Ishikawa (cell line): ENCODE measurements around the gene HNRNPL.
A peak's percentile ranks its signal among the peaks of the same experiment; 100 is the strongest.

Experiments
- CEBPB ChIP-seq: IDR thresholded peaks from 2 replicates; pipeline ENCODE4 v1.6.1; 2012
- CREB1 ChIP-seq: IDR thresholded peaks from 2 replicates; pipeline ENCODE4 v1.6.1; 2012; ENCODE audit warnings: low read depth
- EGR1 ChIP-seq: IDR thresholded peaks from 2 replicates; pipeline ENCODE4 v1.6.1; 2012
- EP300 ChIP-seq: IDR thresholded peaks from 2 replicates; pipeline ENCODE4 v1.6.1; 2012; ENCODE audit warnings: borderline replicate concordance
- FOXM1 ChIP-seq: IDR thresholded peaks from 2 replicates; pipeline ENCODE4 v1.6.1; 2012; ENCODE audit warnings: low read depth, borderline replicate concordance
- NFIC ChIP-seq: IDR thresholded peaks from 2 replicates; pipeline ENCODE4 v1.6.1; 2012
- RAD21 ChIP-seq: IDR thresholded peaks from 2 replicates; pipeline ENCODE4 v1.6.1; 2012; ENCODE audit warnings: low read depth
- TAF1 ChIP-seq: IDR thresholded peaks from 2 replicates; pipeline ENCODE4 v1.6.1; 2012; ENCODE audit warnings: low read depth, mild to moderate bottlenecking
- TCF12 ChIP-seq: IDR thresholded peaks from 2 replicates; pipeline ENCODE4 v1.6.1; 2012; ENCODE audit warnings: low read depth
- TEAD4 ChIP-seq: IDR thresholded peaks from 2 replicates; pipeline ENCODE4 v1.6.1; 2012
- YY1 ChIP-seq: IDR thresholded peaks from 2 replicates; pipeline ENCODE4 v1.6.1; 2012; ENCODE audit warnings: low read depth
- ZBTB7A ChIP-seq: IDR thresholded peaks from 2 replicates; pipeline ENCODE4 v1.6.1; 2012; ENCODE audit warnings: low read depth
- TF ChIP-seq, protein P1 (sequence below): IDR thresholded peaks from 2 replicates; pipeline ENCODE4 v1.6.1; 2012; ENCODE audit warnings: low read depth, mild to moderate bottlenecking
- TF ChIP-seq, protein P2 (sequence below): IDR thresholded peaks from 2 replicates; pipeline ENCODE4 v1.6.1; 2012
- TF ChIP-seq, protein P3 (sequence below): IDR thresholded peaks from 2 replicates; pipeline ENCODE4 v1.6.1; 2012

Gene HNRNPL

DNA sequence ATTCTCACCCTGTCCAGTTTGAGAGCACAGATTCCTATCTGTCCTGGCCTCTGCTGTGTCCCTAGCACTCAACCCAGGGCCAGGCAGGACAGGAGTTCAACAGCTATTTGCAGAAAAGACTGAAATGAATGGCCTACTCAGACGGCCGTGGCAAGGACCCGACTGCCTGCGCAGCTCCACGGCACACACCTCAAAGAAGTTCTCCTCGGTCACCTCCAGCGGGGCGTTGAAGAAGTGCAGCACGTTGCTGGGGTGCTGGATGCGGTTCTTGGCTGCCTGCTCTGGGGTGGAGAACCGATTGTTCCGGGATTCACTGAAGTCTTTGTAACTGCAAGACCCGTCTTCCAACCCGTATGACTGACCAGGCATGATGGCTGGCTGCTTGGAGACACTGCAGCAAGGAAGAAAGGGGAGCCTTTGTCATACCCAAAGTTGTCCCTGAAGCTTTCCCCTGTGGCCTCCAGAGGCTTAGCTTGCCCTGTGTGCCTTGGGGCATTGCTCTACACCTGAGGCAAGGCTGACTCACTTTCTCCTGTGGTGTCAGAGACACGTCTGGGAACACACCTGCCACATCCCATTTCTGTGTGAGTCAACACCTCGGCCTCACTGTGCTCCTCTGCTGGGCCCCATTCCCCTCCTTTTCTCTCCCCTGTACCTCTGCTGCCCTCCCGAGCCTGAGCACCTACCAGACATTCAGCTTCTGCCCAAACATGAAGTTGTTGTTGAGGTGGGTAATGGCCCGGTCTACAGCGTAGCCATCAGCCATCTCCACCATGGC, 11.4 kb downstream of the HNRNPL start:
- TF ChIP-seq EP300: no peak
- TF ChIP-seq FOXM1: no peak
- TF ChIP-seq, protein P1, sequence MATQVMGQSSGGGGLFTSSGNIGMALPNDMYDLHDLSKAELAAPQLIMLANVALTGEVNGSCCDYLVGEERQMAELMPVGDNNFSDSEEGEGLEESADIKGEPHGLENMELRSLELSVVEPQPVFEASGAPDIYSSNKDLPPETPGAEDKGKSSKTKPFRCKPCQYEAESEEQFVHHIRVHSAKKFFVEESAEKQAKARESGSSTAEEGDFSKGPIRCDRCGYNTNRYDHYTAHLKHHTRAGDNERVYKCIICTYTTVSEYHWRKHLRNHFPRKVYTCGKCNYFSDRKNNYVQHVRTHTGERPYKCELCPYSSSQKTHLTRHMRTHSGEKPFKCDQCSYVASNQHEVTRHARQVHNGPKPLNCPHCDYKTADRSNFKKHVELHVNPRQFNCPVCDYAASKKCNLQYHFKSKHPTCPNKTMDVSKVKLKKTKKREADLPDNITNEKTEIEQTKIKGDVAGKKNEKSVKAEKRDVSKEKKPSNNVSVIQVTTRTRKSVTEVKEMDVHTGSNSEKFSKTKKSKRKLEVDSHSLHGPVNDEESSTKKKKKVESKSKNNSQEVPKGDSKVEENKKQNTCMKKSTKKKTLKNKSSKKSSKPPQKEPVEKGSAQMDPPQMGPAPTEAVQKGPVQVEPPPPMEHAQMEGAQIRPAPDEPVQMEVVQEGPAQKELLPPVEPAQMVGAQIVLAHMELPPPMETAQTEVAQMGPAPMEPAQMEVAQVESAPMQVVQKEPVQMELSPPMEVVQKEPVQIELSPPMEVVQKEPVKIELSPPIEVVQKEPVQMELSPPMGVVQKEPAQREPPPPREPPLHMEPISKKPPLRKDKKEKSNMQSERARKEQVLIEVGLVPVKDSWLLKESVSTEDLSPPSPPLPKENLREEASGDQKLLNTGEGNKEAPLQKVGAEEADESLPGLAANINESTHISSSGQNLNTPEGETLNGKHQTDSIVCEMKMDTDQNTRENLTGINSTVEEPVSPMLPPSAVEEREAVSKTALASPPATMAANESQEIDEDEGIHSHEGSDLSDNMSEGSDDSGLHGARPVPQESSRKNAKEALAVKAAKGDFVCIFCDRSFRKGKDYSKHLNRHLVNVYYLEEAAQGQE: no peak
- 0 out of 2 replicates have a peak, but pooled peaks have one; percentile 7 for TF ChIP-seq RAD21

DNA sequence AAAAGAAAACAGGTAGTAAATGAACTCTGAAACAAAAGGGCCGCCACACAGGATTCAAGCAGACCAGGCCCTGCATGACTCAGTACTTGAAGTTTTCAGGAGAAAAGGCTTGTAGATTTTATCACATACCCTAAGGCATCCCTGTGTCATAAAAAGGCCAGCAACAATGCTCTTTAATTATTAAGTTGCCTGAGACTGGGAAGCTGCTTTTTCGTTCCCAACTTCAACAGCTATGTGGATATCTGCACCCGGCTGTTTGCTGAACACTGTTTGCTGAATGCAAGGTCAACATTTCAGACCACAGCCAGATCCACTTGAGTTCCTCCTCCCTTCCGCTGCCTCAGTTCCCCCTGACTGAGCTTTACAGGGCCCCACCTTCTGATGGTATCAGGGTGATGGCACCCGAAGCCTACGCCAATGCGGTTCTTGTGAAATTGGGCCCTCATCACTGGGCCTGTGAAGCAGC, 12.1 kb downstream of the HNRNPL start:
- no peak for TF ChIP-seq NFIC
- no peak for TF ChIP-seq TEAD4
- TF ChIP-seq, protein P1: no peak
- TF ChIP-seq TCF12: no peak
- TF ChIP-seq CEBPB: no peak
- no peak for TF ChIP-seq RAD21
- TF ChIP-seq, protein P2, sequence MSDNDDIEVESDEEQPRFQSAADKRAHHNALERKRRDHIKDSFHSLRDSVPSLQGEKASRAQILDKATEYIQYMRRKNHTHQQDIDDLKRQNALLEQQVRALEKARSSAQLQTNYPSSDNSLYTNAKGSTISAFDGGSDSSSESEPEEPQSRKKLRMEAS: no peak
- TF ChIP-seq EP300: no peak
- no peak for TF ChIP-seq FOXM1
- no peak for TF ChIP-seq CREB1
- no peak for TF ChIP-seq ZBTB7A
- no peak for TF ChIP-seq EGR1
- TF ChIP-seq YY1: no peak
- TF ChIP-seq, protein P3, sequence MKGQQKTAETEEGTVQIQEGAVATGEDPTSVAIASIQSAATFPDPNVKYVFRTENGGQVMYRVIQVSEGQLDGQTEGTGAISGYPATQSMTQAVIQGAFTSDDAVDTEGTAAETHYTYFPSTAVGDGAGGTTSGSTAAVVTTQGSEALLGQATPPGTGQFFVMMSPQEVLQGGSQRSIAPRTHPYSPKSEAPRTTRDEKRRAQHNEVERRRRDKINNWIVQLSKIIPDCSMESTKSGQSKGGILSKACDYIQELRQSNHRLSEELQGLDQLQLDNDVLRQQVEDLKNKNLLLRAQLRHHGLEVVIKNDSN: no peak
- TF ChIP-seq TAF1: no peak

DNA sequence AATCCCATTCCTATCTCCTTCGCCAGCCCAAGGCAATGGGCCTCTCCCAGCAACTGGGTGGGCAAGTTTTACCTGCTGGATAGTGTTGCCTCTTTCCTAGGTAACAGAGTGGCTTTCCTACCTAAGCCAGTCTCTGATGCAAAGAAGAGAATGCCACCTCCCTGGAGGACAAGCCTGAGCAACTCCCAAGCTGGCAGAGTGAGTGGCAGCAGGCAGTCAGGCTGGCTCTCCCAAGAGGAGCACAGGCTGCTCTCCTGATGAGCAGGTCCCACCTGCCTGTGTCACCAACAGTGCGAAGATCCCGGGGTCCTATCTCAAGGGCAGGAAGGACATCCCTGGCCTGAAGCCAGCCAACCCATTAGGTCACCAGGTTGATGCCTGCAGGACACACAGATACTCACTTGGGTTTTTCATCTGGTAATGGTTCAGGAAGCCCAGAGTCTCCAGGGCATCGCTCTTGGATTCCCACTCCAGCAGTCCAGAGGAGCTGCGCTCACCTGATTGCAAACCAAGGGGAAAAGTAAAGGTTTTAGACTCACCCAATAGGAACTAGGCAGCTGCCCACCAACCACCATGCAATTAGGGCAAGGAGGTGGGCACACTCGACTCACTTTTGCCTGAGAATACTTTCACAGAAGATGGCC, 12.7 kb downstream of the HNRNPL start:
- TF ChIP-seq, protein P1: no peak
- TF ChIP-seq, protein P2: no peak
- TF ChIP-seq ZBTB7A (no peak), CEBPB (no peak), TEAD4 (no peak), FOXM1 (no peak), YY1 (no peak), EGR1 (no peak), NFIC (no peak), TAF1 (no peak), TCF12 (no peak)

DNA sequence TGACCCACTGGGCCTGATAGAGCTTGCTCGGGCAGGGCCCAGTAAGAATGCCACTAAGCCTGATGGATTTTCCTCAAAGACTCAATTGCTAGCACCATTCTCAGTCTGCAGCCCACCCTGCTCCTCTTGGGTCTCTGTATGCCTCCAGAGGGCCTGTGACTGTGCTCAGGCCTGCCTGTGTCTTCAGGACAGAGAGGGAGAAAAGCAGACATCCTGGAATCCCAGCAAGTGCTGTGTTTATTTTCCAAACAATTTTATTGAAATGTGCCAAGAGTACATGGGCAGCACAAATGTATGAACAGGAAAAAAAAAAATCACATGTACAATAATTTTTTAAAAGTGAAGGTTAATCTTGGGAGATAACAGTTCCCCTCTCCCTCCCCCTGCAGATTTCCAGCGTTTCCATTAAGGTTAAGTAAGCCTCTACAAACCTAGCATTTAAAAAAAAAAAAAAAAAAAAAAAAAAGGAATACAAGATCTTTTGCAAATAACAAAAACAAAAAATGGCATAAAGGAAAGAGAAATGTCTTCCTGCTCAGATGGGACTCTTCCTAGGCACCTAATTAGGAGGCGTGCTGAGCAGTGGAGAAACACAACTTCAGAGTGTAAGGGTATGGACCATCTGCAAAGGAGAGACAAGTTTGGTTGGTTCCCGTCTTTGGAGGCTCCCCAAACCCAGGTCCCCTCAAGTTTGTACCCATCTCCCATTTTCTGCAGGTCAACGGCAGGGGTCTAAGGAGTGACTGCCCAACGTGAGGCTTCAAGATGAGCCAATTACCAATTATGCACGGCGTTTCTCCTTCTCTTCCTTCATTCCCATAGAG, 13.4 kb downstream of the HNRNPL start:
- TF ChIP-seq ZBTB7A (no peak), EP300 (no peak), YY1 (no peak), EGR1 (no peak), TEAD4 (no peak), CREB1 (no peak), FOXM1 (no peak), RAD21 (no peak), TCF12 (no peak)
- TF ChIP-seq, protein P3: no peak
